Panc1 (cell line): ENCODE data around the gene MTR. TPM values are rescaled to one million over a fixed set of nuclear protein-coding genes. Genes with fewer than 3 reads are reported as not detected.

ENCODE experiments used
- ATAC-seq: fragments of 200-7000 bp; cut with Tn5 transposase; 2 replicates; pipeline ENCODE4 v1.9.1; 2020; ENCODE audit warnings: mild to moderate bottlenecking, moderate library complexity
- BruUV-seq: library from RNA; stranded (reverse); fragments of 400-500 nt; replicated peaks from 2 replicates; lab custom pipeline; 2021; lab: Mats Ljungman, UMichigan
- CTCF ChIA-PET: fragments of 300-600 bp; sonication (Branson Sonifier 250); formaldehyde crosslinking; loops from one replicate; lab custom pipeline; 2022; ENCODE audit warnings: antibody characterized with exemption; lab: Charles Lee
- POLR2A ChIA-PET: fragments of 300-600 bp; sonication (Branson Sonifier 250); formaldehyde crosslinking; loops from one replicate; lab custom pipeline; 2022; ENCODE audit warnings: antibody characterized with exemption; lab: Charles Lee
- DNase-seq: peaks from one replicate; pipeline ENCODE4 v3.0.0-alpha.2; 2010; ENCODE audit warnings: low read depth, low spot score
- H3K27ac ChIP-seq: 2 replicates; pipeline ENCODE4 v1.5.1; 2011; ENCODE audit warnings: mild to moderate bottlenecking, low read length, inconsistent platforms
- H3K27me3 ChIP-seq: fragments of 200-500 bp; sonication (Bioruptor generic); 2 replicates; pipeline ENCODE4 v1.6.0; 2014; ENCODE audit warnings: low read length, inconsistent platforms; ENCODE audit not compliant: control insufficient read depth, insufficient read depth
- H3K36me3 ChIP-seq: fragments of 200-500 bp; sonication (Bioruptor generic); 2 replicates; pipeline ENCODE4 v1.5.1; 2014; ENCODE audit warnings: inconsistent platforms, mild to moderate bottlenecking, low read length, moderate library complexity; ENCODE audit not compliant: control insufficient read depth, insufficient read depth
- H3K4me1 ChIP-seq: 2 replicates; pipeline ENCODE4 v1.5.1; 2011; ENCODE audit warnings: inconsistent platforms, mild to moderate bottlenecking, low read length, moderate library complexity; ENCODE audit not compliant: control insufficient read depth, insufficient read depth
- H3K4me3 ChIP-seq, 2 experiments: 2 replicates each; pipeline ENCODE4 v1.5.1; 2011 to 2012; ENCODE audit warnings: low read depth in 2 of 2, low read length in 2 of 2, mild to moderate bottlenecking in 2 of 2, inconsistent platforms in 1 of 2, moderate library complexity in 1 of 2
- H3K9me3 ChIP-seq: fragments of 200-500 bp; sonication (Bioruptor generic); 2 replicates; pipeline ENCODE4 v1.5.1; 2014; ENCODE audit warnings: low read depth, mild to moderate bottlenecking, inconsistent platforms, low read length, moderate library complexity; ENCODE audit not compliant: control insufficient read depth, insufficient read depth
- CTCF ChIP-seq: fragments of 450-650 bp; IDR thresholded peaks from 2 replicates; pipeline ENCODE4 v1.5.1; 2017; ENCODE audit warnings: mild to moderate bottlenecking
- POLR2AphosphoS5 ChIP-seq: IDR thresholded peaks from 2 replicates; pipeline ENCODE4 v1.6.1; 2012; ENCODE audit warnings: mild to moderate bottlenecking, low read depth, low read length, moderate library complexity
- REST ChIP-seq, 2 experiments: IDR thresholded peaks; 2 replicates each; pipeline ENCODE4 v1.6.1; 2011 to 2012; ENCODE audit warnings: low read depth in 2 of 2, control low read depth in 1 of 2, low read length in 1 of 2, mild to moderate bottlenecking in 1 of 2, moderate library complexity in 1 of 2; ENCODE audit not compliant: insufficient read depth in 1 of 2
- SIN3A ChIP-seq: IDR thresholded peaks from 2 replicates; pipeline ENCODE4 v1.6.1; 2012; ENCODE audit warnings: low read depth, mild to moderate bottlenecking, low read length, moderate library complexity, borderline replicate concordance; ENCODE audit not compliant: insufficient read depth
- TCF7L2 ChIP-seq: IDR thresholded peaks from 2 replicates; pipeline ENCODE4 v1.6.1; 2011; ENCODE audit warnings: mild to moderate bottlenecking, low read depth, low read length, inconsistent platforms
- in situ Hi-C: cut with HindIII; loops from 2 replicates; pipeline ENCODE4 v1.10.0; 2016; ENCODE audit warnings: low sequenced_read_pairs, low pct_unique_long_range_greater_than_20kb
- intact Hi-C: fragments of 100-400 bp; cut with micrococcal nuclease; formaldehyde crosslinking; loops from one replicate; pipeline ENCODE4 v1.10.0; 2022; ENCODE audit not compliant: unreplicated experiment
- total RNA-seq: library from RNA; stranded (reverse); gene quantifications from one replicate; pipeline ENCODE4 v1.2.1, GENCODE V29; 2021; ENCODE audit not compliant: unreplicated experiment

Gene MTR
- total RNA-seq, 1 experiment from 2014 or later: 33.7 TPM

GRCh38 chr1:236848274-236848923, 53.3 kb downstream of the MTR start:
- Histone ChIP-seq H3K27ac (no peak overlapping the region), H3K27me3 (no peaks in the 10 kb centered on the region), H3K4me1 (no peaks in the 10 kb centered on the region), H3K9me3 (no peaks in the 10 kb centered on the region), H3K4me3 (no peak overlapping the region), H3K36me3 (no peaks in the 10 kb centered on the region; the same call in 1 of the 2 replicates)
- no peak for TF ChIP-seq REST (IDR thresholded peaks at IDR 0.05; ENCODE audit: insufficient read depth in 1 of 2, low read depth in 2 of 2, low read length in 1 of 2)
- no peak for TF ChIP-seq POLR2AphosphoS5
- TF ChIP-seq SIN3A: no peak
- TF ChIP-seq CTCF: no peak
- TF ChIP-seq TCF7L2: no peak
- DNase-seq (no peak), ATAC-seq (no peak)
- ChIA-PET CTCF (no interaction called here), POLR2A (no interaction called here)
- no TSS peak for BruUV-seq
- intact Hi-C loops: no loop called here
- in situ Hi-C loops: no loop called here

GRCh38 chr1:236850077-236850979, 55.2 kb downstream of the MTR start:
- no peak for TF ChIP-seq SIN3A
- TF ChIP-seq TCF7L2: no peak
- TF ChIP-seq REST (IDR thresholded peaks at IDR 0.05; ENCODE audit: insufficient read depth in 1 of 2, low read depth in 2 of 2, low read length in 1 of 2): no peak
- no peak for TF ChIP-seq POLR2AphosphoS5
- TF ChIP-seq CTCF: no peak
- ATAC-seq (no peak), DNase-seq (no peak)
- ChIA-PET CTCF (no interaction called here), POLR2A (no interaction called here)
- Histone ChIP-seq H3K27me3 (no peaks in the 10 kb centered on the region), H3K4me1 (no peaks in the 10 kb centered on the region), H3K9me3 (no peaks in the 10 kb centered on the region), H3K36me3 (peaks cover 2% of the 10 kb centered on the region; the same call in 1 of the 2 replicates), H3K4me3 (no peak overlapping the region), H3K27ac (no peak overlapping the region)
- intact Hi-C loops (no loop called here), in situ Hi-C loops (no loop called here)
- no TSS peak for BruUV-seq
